GM19438 (cell line): ENCODE data around the gene ZRANB1.
"Not testable (repeated sequence)": the region's sequence is repeated elsewhere in the genome, so short reads cannot be mapped to it uniquely, and the experiment has no call there.

Experiments used
- ATAC-seq: cut with Tn5 transposase; IDR thresholded peaks from one replicate; pipeline ENCODE4 v1.9.1; 2021; ENCODE audit warnings: low read depth; ENCODE audit not compliant: unreplicated experiment

The ZRANB1 gene

GRCh38 chr10:124941823-124942222, at the start of gene ZRANB1:
TSS of gene ZRANB1 (plus strand) at chr10:124942123. CDS start at chr10:124942494, 371 bp downstream.
- ATAC-seq = no peak

- no peak for ATAC-seq
Measured at GRCh38 chr10:124892905-124893304, 49.0 kb upstream of the ZRANB1 start.

- no peak for ATAC-seq
Measured at GRCh38 chr10:124894569-124895215, 47.2 kb upstream of the ZRANB1 start.

- no peak for ATAC-seq
Measured at GRCh38 chr10:124896751-124897150, 45.2 kb upstream of the ZRANB1 start.

- ATAC-seq = no peak
Measured at GRCh38 chr10:124898471-124898870, 43.5 kb upstream of the ZRANB1 start.

- ATAC-seq = no peak
Measured at GRCh38 chr10:124899151-124899550, 42.8 kb upstream of the ZRANB1 start.

- ATAC-seq = no peak
Measured at GRCh38 chr10:124902462-124902861, 39.5 kb upstream of the ZRANB1 start.

- ATAC-seq = no peak
Measured at GRCh38 chr10:124903111-124903510, 38.8 kb upstream of the ZRANB1 start.

- ATAC-seq = no peak
Measured at GRCh38 chr10:124904796-124905195, 37.1 kb upstream of the ZRANB1 start.

- no peak for ATAC-seq
Measured at GRCh38 chr10:124906551-124907001, 35.3 kb upstream of the ZRANB1 start.

- ATAC-seq = no peak
Measured at GRCh38 chr10:124909563-124909962, 32.4 kb upstream of the ZRANB1 start.

GRCh38 chr10:124911124-124912067, 30.5 kb upstream of the ZRANB1 start:
- ATAC-seq = no peak

GRCh38 chr10:124912101-124912886, 29.6 kb upstream of the ZRANB1 start:
- no peak for ATAC-seq

- ATAC-seq = no peak
Measured at GRCh38 chr10:124913167-124913566, 28.8 kb upstream of the ZRANB1 start.

GRCh38 chr10:124914398-124914797, 27.5 kb upstream of the ZRANB1 start:
- ATAC-seq = not testable (repeated sequence)

- no peak for ATAC-seq
Measured at GRCh38 chr10:124916098-124916584, 25.8 kb upstream of the ZRANB1 start.

GRCh38 chr10:124916585-124917427, 25.1 kb upstream of the ZRANB1 start:
- peak; percentile 91 for ATAC-seq

- ATAC-seq = peak; percentile 4
Measured at GRCh38 chr10:124917428-124918190, 24.3 kb upstream of the ZRANB1 start.

GRCh38 chr10:124918191-124918830, 23.6 kb upstream of the ZRANB1 start:
- ATAC-seq = no peak
